Measurements from ENCODE around the gene GLIS2. TPM values are rescaled to one million over a fixed set of nuclear protein-coding genes. Genes with fewer than 3 reads are reported as not detected.

The GLIS2 gene
- total and polyA plus RNA-seq, 10 of the 15 experiments (the other 5 are each of a cell fraction or from before 2014, with no cell fraction given) = 0.03 to 0.64 (median 0.18) TPM; not detected in 4

DNA sequence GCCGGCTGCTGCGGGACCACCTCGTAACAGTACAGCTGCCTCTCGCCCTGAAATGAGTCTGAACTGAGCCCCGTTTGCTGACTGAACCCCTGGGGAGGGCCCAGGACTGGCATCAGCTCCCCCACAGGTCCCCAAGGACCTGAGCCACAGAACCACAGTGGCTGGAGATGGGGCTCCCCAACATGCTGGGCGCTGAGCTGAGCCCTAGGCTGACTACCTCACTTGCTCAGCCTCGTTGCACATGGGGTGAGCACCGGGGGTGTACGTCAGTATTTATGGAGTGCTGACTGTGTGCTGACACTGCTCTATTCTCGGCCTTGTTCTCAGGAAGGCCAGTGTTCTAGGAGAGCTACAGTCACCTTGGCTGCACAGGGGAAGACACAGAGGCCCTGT is 49.1 kb downstream of the GLIS2 start:
- SMC1A ChIA-PET (ENCODE audit: uncharacterized antibody, unreplicated experiment) = no interaction called here
- Histone ChIP-seq H3K36me3 (ENCODE audit: control insufficient read depth in 2 of 2, insufficient read depth in 2 of 2, low read length in 1 of 2) (peaks cover 0 to 34% of the 10 kb centered on the region in 2 experiments; a peak in 2 of 4 replicates), H3K4me1 (ENCODE audit: control insufficient read depth, insufficient read depth, low read length) (peaks cover 7% of the 10 kb centered on the region), H3K9ac (ENCODE audit: control insufficient read depth, insufficient read depth, low read length) (no peak overlapping the region), H3K4me3 (no peak overlapping the region), H4K20me1 (ENCODE audit: control insufficient read depth, insufficient read depth) (no peaks in the 10 kb centered on the region), H3K4me2 (ENCODE audit: control insufficient read depth, insufficient read depth) (no peak overlapping the region), H3K9me3 (replicated peaks; ENCODE audit: control insufficient read depth, insufficient read depth, low read length) (no peaks in the 10 kb centered on the region), H2AFZ (ENCODE audit: control insufficient read depth, low read depth, low read length) (no peak overlapping the region), H3K27ac (ENCODE audit: control insufficient read depth, insufficient read depth) (no peak overlapping the region), H3K27me3 (replicated peaks in 1 of 2; ENCODE audit: control insufficient read depth in 2 of 2, insufficient read depth in 2 of 2, low read length in 1 of 2) (no peaks in the 10 kb centered on the region), H3K79me2 (ENCODE audit: control insufficient read depth, insufficient read depth, low read length) (no peaks in the 10 kb centered on the region)
- CTCF ChIA-PET = interaction anchor here (1.0 kb wide), 1 partner anchor 38 kb away, joined by 4 read pairs; no protein-coding TSS in a partner anchor
- TF ChIP-seq RUNX3 (IDR thresholded peaks at IDR 0.05; ENCODE audit: low read length) (peak; percentile 59; the same call in 1 of the 2 replicates), REST (IDR thresholded peaks at IDR 0.05; ENCODE audit: low read depth, low read length) (no peak), NR2C1 (IDR thresholded peaks at IDR 0.05) (no peak), SREBF1 (IDR thresholded peaks at IDR 0.05; ENCODE audit: low read length) (no peak), EGR1 (IDR thresholded peaks at IDR 0.05; ENCODE audit: borderline replicate concordance in 1 of 2, low read depth in 2 of 2, low read length in 2 of 2) (no peak), POU2F2 (IDR thresholded peaks at IDR 0.05; ENCODE audit: borderline replicate concordance, low read depth, low read length) (no peak), POLR2A (IDR thresholded peaks at IDR 0.05; ENCODE audit: low read depth, low read length) (no peak), CBX3 (IDR thresholded peaks at IDR 0.05; ENCODE audit: borderline replicate concordance, low read depth) (no peak), ZNF384 (IDR thresholded peaks at IDR 0.05; ENCODE audit: borderline replicate concordance, low read depth, low read length) (no peak), RB1 (IDR thresholded peaks at IDR 0.05; ENCODE audit: borderline replicate concordance) (no peak), WRNIP1 (IDR thresholded peaks at IDR 0.05; ENCODE audit: borderline replicate concordance, low read depth, low read length) (no peak), ZNF274 (IDR thresholded peaks at IDR 0.05; ENCODE audit: insufficient read depth, insufficient read length) (no peak), MEF2B (IDR thresholded peaks at IDR 0.05; ENCODE audit: partially characterized antibody, poor library complexity, severe bottlenecking) (peak; percentile 51), CREB1 (IDR thresholded peaks at IDR 0.05; ENCODE audit: low read depth) (0 out of 2 replicates have a peak, but pooled peaks have one; percentile 18)
- TF ChIP-seq, protein P1, sequence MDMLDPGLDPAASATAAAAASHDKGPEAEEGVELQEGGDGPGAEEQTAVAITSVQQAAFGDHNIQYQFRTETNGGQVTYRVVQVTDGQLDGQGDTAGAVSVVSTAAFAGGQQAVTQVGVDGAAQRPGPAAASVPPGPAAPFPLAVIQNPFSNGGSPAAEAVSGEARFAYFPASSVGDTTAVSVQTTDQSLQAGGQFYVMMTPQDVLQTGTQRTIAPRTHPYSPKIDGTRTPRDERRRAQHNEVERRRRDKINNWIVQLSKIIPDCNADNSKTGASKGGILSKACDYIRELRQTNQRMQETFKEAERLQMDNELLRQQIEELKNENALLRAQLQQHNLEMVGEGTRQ (IDR thresholded peaks at IDR 0.05; ENCODE audit: borderline replicate concordance, low read depth, low read length) = no peak
- TF ChIP-seq, protein P2, sequence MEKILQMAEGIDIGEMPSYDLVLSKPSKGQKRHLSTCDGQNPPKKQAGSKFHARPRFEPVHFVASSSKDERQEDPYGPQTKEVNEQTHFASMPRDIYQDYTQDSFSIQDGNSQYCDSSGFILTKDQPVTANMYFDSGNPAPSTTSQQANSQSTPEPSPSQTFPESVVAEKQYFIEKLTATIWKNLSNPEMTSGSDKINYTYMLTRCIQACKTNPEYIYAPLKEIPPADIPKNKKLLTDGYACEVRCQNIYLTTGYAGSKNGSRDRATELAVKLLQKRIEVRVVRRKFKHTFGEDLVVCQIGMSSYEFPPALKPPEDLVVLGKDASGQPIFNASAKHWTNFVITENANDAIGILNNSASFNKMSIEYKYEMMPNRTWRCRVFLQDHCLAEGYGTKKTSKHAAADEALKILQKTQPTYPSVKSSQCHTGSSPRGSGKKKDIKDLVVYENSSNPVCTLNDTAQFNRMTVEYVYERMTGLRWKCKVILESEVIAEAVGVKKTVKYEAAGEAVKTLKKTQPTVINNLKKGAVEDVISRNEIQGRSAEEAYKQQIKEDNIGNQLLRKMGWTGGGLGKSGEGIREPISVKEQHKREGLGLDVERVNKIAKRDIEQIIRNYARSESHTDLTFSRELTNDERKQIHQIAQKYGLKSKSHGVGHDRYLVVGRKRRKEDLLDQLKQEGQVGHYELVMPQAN (conservative IDR thresholded peaks at IDR 0.05) = no peak
- TF ChIP-seq, protein P3, sequence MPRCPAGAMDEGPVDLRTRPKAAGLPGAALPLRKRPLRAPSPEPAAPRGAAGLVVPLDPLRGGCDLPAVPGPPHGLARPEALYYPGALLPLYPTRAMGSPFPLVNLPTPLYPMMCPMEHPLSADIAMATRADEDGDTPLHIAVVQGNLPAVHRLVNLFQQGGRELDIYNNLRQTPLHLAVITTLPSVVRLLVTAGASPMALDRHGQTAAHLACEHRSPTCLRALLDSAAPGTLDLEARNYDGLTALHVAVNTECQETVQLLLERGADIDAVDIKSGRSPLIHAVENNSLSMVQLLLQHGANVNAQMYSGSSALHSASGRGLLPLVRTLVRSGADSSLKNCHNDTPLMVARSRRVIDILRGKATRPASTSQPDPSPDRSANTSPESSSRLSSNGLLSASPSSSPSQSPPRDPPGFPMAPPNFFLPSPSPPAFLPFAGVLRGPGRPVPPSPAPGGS (IDR thresholded peaks at IDR 0.05; ENCODE audit: borderline replicate concordance, insufficient read depth, low read depth, low read length, poor library complexity, severe bottlenecking) = no peak
- POLR2A ChIA-PET = no interaction called here
- 4% methylated on average over 10 of the region's 10 CpGs for WGBS (ENCODE audit: insufficient coverage, insufficient replicate concordance, low lambda C conversion rate, missing lambda C conversion rate)
- RAD21 ChIA-PET (ENCODE audit: unreplicated experiment) = interaction anchor here (1.1 kb wide), 1 partner anchor 37 kb away, joined by 4 read pairs; no protein-coding TSS in a partner anchor
- in situ Hi-C loops (cut with MboI) (no loop called here), intact Hi-C loops (cut with micrococcal nuclease; ENCODE audit: unreplicated experiment) (no loop called here)
- DNase-seq (ENCODE audit: low read depth, low spot score) = peak; percentile 25
- peak; percentile 69 for ATAC-seq
- BruUV-seq (replicated peaks) = no TSS peak
- FAIRE-seq = no peak
